GM19467 (cell line): ENCODE results near the gene DNAH7.
"Not testable (repeated sequence)": the region's sequence is repeated elsewhere in the genome, so short reads cannot be mapped to it uniquely, and the experiment has no call there.

Source experiments
- ATAC-seq: cut with Tn5 transposase; IDR thresholded peaks from one replicate; pipeline ENCODE4 v1.9.1; 2021; ENCODE audit warnings: mild to moderate bottlenecking, moderate library complexity; ENCODE audit not compliant: unreplicated experiment

Gene DNAH7

GRCh38 chr2:195985741-195986140 is 82.9 kb downstream of the DNAH7 start:
- no peak for ATAC-seq

- no peak for ATAC-seq
These were observed 83.5 kb downstream of the DNAH7 start for GRCh38 chr2:195984923-195985726.

GRCh38 chr2:195967336-195967735 is 101.3 kb downstream of the DNAH7 start:
- no peak for ATAC-seq

GRCh38 chr2:195961873-195962272 is 106.8 kb downstream of the DNAH7 start:
- no peak for ATAC-seq

GRCh38 chr2:195959341-195959740 is 109.3 kb downstream of the DNAH7 start:
- no peak for ATAC-seq

GRCh38 chr2:195956725-195957124 is 111.9 kb downstream of the DNAH7 start:
- ATAC-seq, result no peak

- ATAC-seq, result no peak
These were observed 123.6 kb downstream of the DNAH7 start for GRCh38 chr2:195945056-195945455.

- no peak for ATAC-seq
These were observed 131.5 kb downstream of the DNAH7 start for GRCh38 chr2:195937176-195937575.

GRCh38 chr2:195934484-195934883 is 134.2 kb downstream of the DNAH7 start:
- no peak for ATAC-seq

- ATAC-seq, result no peak
These were observed 139.1 kb downstream of the DNAH7 start for GRCh38 chr2:195929531-195929930.

GRCh38 chr2:195925120-195925519 is 143.5 kb downstream of the DNAH7 start:
- no peak for ATAC-seq

GRCh38 chr2:195923889-195924288 is 144.7 kb downstream of the DNAH7 start:
- no peak for ATAC-seq

- not testable (repeated sequence) for ATAC-seq
These were observed 151.5 kb downstream of the DNAH7 start for GRCh38 chr2:195917021-195917600.

- ATAC-seq, result no peak
These were observed 156.6 kb downstream of the DNAH7 start for GRCh38 chr2:195912079-195912478.

- no peak for ATAC-seq
These were observed 158.1 kb downstream of the DNAH7 start for GRCh38 chr2:195910570-195910969.

- no peak for ATAC-seq
These were observed 158.7 kb downstream of the DNAH7 start for GRCh38 chr2:195909926-195910325.

GRCh38 chr2:195907474-195907873 is 161.2 kb downstream of the DNAH7 start:
- ATAC-seq, result no peak

- no peak for ATAC-seq
These were observed 164.7 kb downstream of the DNAH7 start for GRCh38 chr2:195903956-195904355.

GRCh38 chr2:195902857-195903256 is 165.8 kb downstream of the DNAH7 start:
- ATAC-seq, result no peak

GRCh38 chr2:195899226-195899625 is 169.4 kb downstream of the DNAH7 start:
- no peak for ATAC-seq

GRCh38 chr2:195898505-195899191 is 170.0 kb downstream of the DNAH7 start:
- ATAC-seq, result no peak

- no peak for ATAC-seq
These were observed 177.6 kb downstream of the DNAH7 start for GRCh38 chr2:195891081-195891480.
